ENCODE measurements around the gene MAK. TPM values are rescaled to one million over a fixed set of nuclear protein-coding genes. Genes with fewer than 3 reads are reported as not detected.
A peak's percentile ranks its signal among the peaks of the same experiment; 100 is the strongest.

The MAK gene
- total and polyA plus RNA-seq, 8 donors, result 0.05 to 0.33 (median 0.10) TPM

DNA sequence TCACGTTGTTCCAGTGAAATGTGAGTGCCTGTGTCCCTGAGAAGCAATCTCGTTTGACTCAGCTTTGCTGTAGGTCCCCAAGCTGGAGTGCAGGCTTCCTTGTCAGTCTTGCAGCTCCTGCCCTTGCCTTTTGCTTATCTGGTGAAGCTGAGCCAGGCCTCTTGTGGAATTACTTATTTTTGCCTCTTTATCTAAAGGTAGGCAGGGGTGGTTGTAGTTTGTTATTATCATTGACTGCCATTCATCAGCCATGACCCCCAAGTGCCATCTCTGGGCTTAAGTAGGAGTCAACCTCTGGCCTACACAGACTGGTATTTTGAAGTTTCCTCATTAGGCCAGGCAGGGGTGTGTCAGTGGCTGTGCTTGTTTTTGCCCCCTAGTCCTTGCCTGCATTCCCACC, 88.6 kb downstream of the MAK start:
- H3K9me3 ChIP-seq, result no peaks in the 10 kb centered on the region
- ATAC-seq, result no peak
- no peak for DNase-seq
- 27 to 31% methylated on average over 2 of the region's 2 CpGs for WGBS, 2 donors
- no peaks in the 10 kb centered on the region for H3K27me3 ChIP-seq
- TF ChIP-seq, protein P1, sequence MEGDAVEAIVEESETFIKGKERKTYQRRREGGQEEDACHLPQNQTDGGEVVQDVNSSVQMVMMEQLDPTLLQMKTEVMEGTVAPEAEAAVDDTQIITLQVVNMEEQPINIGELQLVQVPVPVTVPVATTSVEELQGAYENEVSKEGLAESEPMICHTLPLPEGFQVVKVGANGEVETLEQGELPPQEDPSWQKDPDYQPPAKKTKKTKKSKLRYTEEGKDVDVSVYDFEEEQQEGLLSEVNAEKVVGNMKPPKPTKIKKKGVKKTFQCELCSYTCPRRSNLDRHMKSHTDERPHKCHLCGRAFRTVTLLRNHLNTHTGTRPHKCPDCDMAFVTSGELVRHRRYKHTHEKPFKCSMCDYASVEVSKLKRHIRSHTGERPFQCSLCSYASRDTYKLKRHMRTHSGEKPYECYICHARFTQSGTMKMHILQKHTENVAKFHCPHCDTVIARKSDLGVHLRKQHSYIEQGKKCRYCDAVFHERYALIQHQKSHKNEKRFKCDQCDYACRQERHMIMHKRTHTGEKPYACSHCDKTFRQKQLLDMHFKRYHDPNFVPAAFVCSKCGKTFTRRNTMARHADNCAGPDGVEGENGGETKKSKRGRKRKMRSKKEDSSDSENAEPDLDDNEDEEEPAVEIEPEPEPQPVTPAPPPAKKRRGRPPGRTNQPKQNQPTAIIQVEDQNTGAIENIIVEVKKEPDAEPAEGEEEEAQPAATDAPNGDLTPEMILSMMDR (IDR thresholded peaks at IDR 0.05), result no peak
- no peak overlapping the region for H3K27ac ChIP-seq
- no peak for FAIRE-seq
- H3K4me1 ChIP-seq, result peaks cover 0 to 16% (median 9%) of the 10 kb centered on the region in 3 donors
- no peaks in the 10 kb centered on the region for H3K36me3 ChIP-seq
- intact Hi-C loops (cut with DNase I), result no loop called here
- no peak overlapping the region for H3K4me3 ChIP-seq

DNA sequence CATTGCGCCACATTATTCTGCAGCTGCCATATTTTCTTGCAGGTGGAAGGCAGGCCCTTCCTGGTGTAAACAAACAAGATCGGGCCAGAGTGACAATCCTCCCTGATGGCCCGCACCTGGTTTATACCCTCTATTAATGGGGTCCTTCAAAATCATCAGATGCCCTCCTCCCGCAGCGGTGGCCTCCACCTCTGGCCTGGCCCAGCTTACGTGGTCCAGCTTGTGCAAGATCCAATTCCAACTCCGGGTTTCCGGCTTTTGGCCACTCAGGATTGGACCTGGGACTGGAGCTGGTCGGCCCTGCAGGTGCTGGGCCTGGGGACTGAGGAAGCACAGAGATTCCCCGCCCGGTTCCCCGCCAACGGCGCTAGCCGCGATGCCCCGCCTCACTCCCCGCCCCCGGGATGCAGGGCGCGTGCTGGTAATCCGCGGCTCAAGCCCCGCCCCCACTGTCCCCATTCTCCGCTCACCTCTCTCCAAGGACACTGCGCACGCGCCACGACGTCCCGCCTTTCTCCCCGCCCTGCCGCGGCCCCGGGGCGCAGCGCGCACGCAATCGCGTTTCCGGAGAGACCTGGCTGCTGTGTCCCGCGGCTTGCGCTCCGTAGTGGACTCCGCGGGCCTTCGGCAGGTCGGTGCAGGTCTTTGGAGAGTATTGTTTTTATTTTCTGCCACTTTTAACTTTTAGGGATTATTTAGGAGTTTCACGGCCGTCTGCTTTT, 90.9 kb downstream of the MAK start, which contains the start of gene TMEM14B:
TSS of gene TMEM14B (plus strand) at position 555 of the 722 bp plus-strand sequence. CDS start 1,441 bp downstream, outside the sequence.
- intact Hi-C loops (cut with DNase I), result no loop called here
- Histone ChIP-seq H3K27me3 (no peaks in the 10 kb centered on the region), H3K9me3 (no peaks in the 10 kb centered on the region), H3K27ac (peak within 1 kb of the TSS; percentile 35 to 67 (median 64)), H3K4me3 (peak within 1 kb of the TSS; percentile 54 to 64 (median 60)), H3K36me3 (no peaks in the 10 kb centered on the region), H3K4me1 (peaks cover 0 to 16% (median 9%) of the 10 kb centered on the region in 3 donors)
- peak; percentile 98 to 100 (median 98) for ATAC-seq
- WGBS, 2 donors, result 1% methylated on average over 48 to 52 of the region's 52 CpGs
- TF ChIP-seq, protein P1 (IDR thresholded peaks at IDR 0.05), result no peak
- no peak for FAIRE-seq
- peak; percentile 100 for DNase-seq

GRCh38 chr6:10746915-10747250, 91.5 kb downstream of the MAK start:
- no peak for FAIRE-seq
- 53 to 56% methylated on average over 9 of the region's 9 CpGs for WGBS, 2 donors

GRCh38 chr6:10745116-10745515, 93.2 kb downstream of the MAK start:
- H3K4me3 ChIP-seq, result no peak overlapping the region
- FAIRE-seq, result no peak

More at GRCh38 chr6:10746915-10747250, 91.5 kb downstream of the MAK start:
- H3K4me3 ChIP-seq, result peak overlapping the region; percentile 26 to 64 (median 60)
- H3K4me1 ChIP-seq, result peaks cover 0 to 16% (median 9%) of the 10 kb centered on the region in 3 donors
- DNase-seq (no peak), ATAC-seq (no peak)
- H3K27ac ChIP-seq, result peak overlapping the region; percentile 35 to 67 (median 64)
- TF ChIP-seq, protein P1 (IDR thresholded peaks at IDR 0.05), result no peak
- H3K36me3 ChIP-seq, result no peaks in the 10 kb centered on the region
- no peaks in the 10 kb centered on the region for H3K27me3 ChIP-seq
- H3K9me3 ChIP-seq, result no peaks in the 10 kb centered on the region
- intact Hi-C loops (cut with DNase I), result no loop called here

More at GRCh38 chr6:10745116-10745515, 93.2 kb downstream of the MAK start:
- H3K4me1 ChIP-seq, result peaks cover 0 to 16% (median 9%) of the 10 kb centered on the region in 3 donors
- WGBS, 2 donors, result 91 to 95% methylated on average over 5 of the region's 5 CpGs
- H3K27ac ChIP-seq, result no peak overlapping the region
- ATAC-seq (no peak), DNase-seq (no peak)
- intact Hi-C loops (cut with DNase I), result no loop called here
- H3K27me3 ChIP-seq, result no peaks in the 10 kb centered on the region
- no peaks in the 10 kb centered on the region for H3K36me3 ChIP-seq
- TF ChIP-seq, protein P1 (IDR thresholded peaks at IDR 0.05), result no peak
- no peaks in the 10 kb centered on the region for H3K9me3 ChIP-seq
